Activated CD8-positive, alpha-beta memory T cell treated with anti-CD3 and anti-CD28 coated beads, Interleukin-2, amount 50 U/mL, for 24 hours (primary cell): ENCODE results near the gene GOLGA8N.
A peak's percentile ranks its signal among the peaks of the same experiment; 100 is the strongest.
"Not testable (repeated sequence)": the region's sequence is repeated elsewhere in the genome, so short reads cannot be mapped to it uniquely, and the experiment has no call there.

Source experiments
- DNase-seq: peaks from one replicate; pipeline ENCODE4 v3.0.0-alpha.2; 2020; ENCODE audit errors: extremely low read depth

The GOLGA8N gene

DNA sequence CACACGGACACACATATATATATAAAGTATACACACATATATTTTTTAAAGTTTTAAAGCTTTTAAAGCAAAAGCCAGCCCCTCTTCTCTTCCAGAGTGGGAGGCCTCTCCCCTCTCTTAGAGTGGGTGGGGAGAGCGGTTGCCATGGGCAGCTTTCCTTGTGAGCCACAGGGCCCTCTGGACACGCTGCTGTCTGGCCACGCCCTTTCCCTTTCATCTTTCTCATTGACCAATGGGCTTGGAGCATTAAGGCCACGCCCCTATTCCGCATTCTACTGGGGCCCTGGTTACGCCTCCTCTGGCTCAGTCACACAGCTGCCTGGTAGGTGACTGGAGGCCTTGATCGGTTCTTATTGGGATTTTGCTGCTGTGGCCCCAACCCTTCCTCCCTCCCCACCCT lies at the start of gene GOLGA8N:
Gene GOLGA8N (plus strand): TSS at position 306 of the 400 bp plus-strand sequence.
- DNase-seq: not testable (repeated sequence)

DNA sequence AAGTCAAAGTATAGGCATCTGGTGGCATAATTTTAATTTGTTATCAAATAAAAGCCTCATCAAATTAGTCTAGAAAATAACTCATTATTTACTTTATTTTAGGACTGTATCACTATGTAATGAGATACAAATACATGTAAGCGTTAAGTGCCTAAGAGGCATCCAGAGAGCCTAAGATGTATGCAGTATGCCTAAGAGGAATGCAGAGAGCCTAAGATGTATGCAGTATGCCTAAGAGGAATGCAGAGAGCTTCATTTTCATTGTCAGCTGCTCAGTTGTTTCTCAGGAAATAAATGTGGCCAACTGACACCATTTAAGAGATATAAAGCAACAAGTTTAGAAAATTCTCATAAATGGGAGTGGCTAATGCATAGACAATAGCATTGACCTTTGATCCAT lies 49.8 kb upstream of the GOLGA8N start:
- not testable (repeated sequence) for DNase-seq

DNA sequence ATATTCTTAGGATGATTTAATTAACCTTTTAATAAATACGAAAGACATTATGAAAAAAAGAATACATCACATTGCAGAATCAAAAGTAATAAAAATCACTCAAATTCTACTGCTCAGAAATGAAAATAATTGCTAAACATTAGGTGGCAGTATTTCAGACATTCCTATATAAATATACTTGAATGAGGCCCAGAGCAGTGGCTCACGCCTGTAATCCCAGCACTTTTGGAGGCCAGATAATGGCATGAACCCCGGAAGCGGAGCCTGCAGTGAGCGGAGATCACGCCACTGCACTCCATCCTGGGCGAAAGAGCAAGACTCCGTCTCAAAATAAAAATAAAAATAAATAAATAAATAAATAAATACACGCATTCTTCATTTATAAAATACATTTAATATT lies 48.1 kb upstream of the GOLGA8N start:
- DNase-seq: not testable (repeated sequence)

DNA sequence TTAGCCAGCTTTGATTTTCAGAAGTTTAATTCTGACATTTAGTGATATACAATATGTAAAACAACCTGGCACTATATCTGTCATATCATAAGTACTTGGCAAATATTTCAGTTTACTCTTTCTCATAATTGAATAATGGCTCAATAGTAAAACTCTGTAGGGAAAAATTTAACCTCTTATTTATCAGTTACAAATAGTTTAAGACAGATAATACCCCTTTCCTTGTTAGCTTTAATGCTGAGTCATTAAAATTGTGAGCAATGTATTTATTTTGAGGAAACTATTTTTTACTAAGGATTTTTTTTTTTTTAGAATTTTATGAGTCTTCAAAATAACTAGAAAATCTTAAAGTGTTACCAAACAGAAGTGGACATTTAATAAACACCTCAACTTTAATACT lies 38.7 kb upstream of the GOLGA8N start:
- not testable (repeated sequence) for DNase-seq

DNA sequence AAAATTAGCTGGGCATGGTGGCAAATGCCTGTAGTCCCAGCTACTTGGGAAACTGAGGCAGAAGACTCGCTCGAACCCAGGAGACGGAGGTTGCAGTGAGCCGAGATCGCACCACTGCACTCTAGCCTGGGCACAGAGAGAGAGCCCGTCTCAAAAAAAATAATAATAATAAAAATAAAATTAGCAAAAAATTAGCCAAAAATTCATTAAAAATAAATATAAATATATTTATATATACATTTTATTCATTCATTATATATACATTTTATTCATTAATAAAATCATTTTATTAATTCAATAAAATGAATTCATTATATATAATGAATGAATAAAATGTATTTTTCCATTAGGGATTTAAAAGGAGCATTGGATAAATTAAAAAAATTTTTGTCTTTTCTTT lies 31.1 kb upstream of the GOLGA8N start:
- DNase-seq: not testable (repeated sequence)

DNA sequence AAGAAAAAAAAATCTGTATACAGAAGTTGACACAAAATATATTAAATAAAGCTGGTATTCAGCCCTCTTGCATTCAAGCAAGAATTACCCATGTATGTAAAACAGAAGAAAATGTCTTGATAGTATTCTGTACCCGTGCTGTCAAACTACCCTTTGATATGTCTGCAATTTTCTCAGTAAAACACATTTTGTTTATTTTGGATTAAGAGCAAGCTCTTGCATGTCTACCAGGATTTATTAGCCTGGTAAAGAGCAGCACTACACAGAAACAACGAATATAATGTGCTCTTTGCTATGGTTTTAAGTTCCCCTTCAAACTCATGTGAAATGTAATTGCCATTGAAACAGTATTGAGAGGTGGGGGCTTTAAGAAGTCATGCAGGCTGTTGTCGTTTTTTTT lies 24.3 kb upstream of the GOLGA8N start:
- DNase-seq: not testable (repeated sequence)

DNA sequence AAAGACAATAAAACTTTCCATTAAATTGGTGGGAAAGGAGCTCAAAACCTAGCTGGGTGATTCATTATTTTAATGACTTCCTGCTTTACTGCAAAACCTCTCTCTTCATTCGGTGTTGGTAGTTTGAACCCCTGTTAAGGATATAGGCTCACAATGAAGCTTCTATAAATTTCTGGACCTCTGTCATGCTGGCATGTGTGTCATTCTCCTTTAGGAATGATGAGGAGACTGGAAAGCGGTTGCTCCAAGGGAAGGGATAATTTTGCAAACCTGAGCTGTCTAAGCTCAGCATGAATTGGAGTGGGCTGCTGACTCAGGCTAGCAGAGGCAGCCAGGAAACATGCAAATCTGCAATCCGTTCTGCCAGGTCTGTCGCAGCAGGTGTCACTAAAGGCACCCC lies 14.8 kb upstream of the GOLGA8N start:
- not testable (repeated sequence) for DNase-seq

DNA sequence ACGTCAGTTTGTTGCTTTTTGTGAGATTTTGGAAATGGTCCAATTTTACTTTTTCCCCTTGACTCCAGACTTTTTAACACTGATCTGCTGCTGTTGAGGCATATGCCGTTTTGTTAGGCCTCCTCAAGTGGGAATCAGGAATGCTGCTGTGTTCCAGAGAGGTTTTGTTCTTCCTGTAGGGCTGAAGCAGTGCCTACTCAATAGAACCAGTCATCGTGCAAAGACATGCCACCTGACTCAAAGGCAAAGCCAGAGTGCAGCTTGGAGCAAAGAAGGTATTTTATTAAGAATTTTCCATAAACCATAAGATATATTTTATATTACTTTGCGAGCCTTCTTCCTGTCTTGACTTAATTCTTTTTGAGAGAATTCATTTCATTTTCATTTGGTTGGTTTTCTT lies 7.4 kb upstream of the GOLGA8N start:
- DNase-seq: not testable (repeated sequence)

DNA sequence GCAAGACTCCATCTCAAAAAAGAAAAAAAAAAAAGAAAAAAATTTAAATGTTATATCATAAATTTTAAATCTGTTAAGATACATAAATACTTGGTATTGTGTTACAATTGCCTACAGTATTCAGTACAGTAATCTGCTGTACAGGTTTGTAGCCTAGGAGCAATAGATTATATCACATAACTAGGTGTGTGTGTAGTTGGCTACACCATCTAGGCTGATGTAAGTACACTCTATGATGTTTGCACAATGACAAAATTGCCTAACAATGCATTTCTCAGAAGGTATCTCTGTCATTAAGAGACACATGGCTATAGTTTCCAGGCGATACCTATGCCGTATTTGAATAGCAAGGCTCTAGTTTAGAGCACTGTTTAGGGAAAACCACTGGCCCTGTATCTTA lies 16.3 kb downstream of the GOLGA8N start:
- DNase-seq: not testable (repeated sequence)

DNA sequence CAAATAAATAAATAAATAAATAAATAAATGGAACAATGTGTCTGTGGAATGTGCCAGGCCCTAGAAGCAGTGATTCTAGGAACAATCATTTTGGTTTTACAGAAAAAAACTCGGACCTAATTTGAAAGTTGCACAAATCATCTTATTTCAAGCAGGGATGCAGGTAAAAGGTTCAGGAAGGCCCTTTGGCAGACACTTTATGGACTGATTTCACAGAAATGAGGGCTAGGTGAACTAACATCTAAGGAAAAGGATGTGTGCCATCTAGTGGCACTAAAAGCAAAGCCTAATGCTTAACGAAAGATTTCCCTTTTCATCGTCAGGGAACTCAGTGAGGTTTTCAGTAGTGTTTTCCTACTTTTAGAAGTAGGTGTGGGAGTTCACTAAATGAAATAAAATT lies 17.5 kb downstream of the GOLGA8N start:
- not testable (repeated sequence) for DNase-seq

DNA sequence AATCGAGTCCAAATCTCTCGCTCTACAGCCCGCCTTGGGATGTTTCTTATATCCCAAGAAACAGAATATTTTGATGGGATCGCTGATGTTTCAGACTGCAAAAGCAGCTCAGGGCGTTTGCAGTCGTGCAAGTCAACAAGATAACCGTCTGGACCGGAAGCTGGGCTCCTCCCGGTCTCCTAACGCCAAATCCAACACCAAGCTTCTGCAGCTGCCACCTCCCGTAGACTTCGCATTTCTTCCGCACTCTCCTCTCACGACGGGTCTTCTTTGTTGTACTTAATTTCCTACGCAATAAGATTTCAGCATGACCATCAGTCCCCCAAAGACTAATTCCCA lies 21.4 kb downstream of the GOLGA8N start:
- not testable (repeated sequence) for DNase-seq

DNA sequence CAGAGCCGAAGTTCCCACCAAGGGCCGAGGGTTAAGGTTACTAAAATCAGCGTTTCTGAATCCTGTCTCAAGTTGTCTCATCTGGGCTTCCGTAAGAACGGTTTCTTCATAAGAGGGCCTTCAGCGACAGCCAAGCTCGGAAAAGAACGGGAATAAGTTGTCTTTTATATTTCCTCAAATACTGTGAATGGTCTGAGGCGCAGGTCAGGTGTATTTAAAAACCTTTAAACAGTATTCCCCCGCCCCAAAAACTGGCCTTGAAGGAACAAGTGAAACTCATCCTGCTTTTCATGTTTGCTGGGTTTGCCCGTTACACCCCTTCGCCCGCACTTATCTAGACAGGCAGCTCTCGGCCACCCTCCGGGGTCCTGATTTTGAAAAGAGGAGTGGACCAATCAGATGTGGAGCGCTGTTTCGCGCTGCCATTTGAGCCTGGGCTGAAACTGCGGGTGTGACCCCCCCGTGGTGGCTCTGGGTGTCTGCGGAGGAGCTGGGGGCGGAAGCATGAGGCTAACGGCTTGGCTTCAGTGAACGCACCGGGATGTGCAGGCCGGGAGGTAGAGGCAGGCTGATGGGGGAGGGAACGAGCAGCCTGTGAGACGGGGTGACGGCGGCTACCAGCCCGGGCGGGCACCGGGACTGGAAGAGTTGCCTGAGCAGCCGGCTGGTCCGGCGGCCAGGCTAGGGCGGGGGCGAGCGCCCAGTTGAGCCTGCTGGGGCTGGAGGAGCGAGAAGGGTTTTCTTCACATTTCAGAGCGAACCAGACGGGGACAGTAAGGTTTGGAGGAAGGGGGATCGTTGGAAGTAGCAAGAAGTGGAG lies 22.0 kb downstream of the GOLGA8N start, which contains the start of gene ARHGAP11A:
Gene ARHGAP11A (plus strand): TSS at position 454 of the 820 bp plus-strand sequence. CDS start 708 bp downstream, outside the sequence.
- peak; percentile 59 for DNase-seq

DNA sequence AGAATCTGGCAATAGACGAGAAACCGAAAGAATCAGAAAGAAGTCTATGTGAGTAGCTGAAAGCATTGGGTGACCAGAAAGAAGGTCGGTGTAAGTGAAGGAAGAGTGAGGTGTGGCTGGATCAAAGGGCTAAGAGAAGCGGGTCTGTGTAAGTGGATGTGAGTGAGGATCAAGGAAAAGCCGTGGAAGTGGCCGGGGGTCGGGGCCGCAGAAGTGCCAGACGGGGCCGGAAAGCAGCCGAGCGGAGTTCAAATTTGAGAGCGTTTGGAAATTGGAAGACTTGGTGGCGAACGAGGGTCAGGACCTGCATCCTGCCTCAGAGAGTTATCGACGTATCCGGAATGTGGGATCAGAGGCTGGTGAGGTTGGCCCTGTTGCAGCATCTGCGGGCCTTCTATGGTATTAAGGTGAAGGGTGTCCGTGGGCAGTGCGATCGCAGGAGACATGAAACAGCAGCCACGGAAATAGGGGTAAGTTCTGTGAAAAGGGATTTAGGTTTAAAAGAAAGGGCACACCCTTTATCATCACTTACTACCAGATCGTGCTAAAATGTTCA lies 22.7 kb downstream of the GOLGA8N start:
- DNase-seq: not testable (repeated sequence)

DNA sequence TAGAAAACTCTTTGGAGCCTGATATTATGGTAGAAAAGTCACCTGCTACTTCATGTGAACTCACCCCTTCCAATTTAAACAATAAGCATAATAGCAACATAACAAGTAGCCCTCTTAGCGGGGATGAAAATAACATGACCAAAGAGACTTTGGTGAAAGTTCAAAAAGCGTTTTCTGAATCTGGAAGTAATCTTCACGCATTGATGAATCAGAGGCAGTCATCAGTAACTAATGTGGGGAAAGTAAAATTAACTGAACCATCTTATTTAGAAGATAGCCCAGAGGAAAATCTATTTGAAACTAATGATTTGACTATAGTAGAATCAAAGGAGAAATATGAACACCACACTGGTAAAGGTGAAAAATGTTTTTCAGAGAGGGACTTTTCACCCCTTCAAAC lies 43.2 kb downstream of the GOLGA8N start:
- DNase-seq: no peak

DNA sequence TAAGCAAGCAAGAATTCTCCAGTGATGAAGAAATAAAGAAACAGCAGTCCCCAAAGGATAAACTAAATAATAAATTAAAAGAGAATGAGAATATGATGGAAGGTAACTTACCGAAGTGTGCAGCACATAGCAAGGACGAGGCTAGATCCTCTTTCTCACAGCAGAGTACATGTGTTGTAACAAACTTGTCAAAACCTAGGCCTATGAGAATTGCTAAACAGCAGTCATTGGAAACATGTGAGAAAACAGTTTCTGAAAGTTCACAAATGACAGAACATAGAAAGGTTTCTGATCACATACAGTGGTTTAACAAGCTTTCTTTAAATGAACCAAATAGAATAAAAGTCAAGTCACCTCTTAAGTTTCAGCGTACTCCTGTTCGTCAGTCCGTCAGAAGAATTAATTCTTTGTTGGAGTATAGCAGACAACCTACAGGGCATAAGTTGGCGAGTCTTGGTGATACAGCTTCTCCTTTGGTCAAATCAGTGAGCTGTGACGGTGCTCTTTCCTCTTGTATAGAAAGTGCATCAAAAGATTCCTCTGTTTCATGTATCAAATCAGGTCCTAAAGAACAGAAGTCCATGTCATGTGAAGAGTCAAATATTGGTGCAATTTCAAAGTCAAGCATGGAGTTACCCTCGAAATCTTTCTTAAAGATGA lies 43.8 kb downstream of the GOLGA8N start:
- no peak for DNase-seq

DNA sequence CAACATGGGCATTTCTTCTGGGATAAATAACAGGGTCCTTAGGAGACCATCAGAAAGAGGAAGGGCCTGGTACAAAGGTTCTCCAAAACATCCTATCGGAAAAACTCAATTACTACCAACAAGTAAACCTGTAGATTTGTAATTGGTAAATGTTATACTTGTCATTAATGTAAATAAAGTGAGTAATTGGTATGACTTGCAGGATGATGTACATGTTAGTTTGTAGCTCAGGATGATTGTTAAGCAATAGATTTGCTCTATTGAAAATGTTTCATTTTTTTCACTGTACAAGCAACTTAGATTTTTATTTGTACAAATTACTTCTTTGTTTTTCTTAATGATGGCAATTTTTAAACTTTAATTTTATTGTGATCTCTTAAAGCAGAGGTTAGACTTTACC lies 44.4 kb downstream of the GOLGA8N start:
- no peak for DNase-seq

DNA sequence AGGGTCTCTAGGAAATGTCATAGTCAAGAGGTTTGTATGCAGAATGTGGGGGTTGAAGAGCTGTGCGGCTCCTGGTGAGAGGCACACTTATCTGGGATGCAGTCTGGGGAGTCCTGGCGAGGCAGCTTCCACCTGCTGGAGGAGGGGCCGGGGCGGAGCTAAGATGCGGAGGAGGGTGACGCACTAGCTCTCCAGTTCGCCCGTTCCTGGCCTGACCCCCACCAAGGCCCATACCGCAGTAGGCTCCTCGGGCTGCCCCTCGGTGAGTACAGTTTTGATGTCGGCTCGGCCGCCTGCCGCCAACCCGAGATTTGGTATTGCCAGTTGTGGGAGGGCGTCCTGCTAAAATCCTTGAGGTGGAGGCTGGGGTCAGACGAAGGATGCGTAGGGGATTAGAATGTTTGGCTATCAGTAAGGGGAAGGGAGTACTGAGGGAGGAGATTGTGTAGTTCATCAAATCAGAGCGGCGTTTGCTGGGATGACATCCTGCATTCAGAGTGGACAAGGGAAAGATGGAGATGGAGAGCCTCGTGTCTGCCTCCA lies 48.3 kb downstream of the GOLGA8N start, which contains the start of gene SCG5:
Gene SCG5 (plus strand): TSS at position 194 of the 543 bp plus-strand sequence. CDS start 1,883 bp downstream, outside the sequence.
- DNase-seq: no peak

DNA sequence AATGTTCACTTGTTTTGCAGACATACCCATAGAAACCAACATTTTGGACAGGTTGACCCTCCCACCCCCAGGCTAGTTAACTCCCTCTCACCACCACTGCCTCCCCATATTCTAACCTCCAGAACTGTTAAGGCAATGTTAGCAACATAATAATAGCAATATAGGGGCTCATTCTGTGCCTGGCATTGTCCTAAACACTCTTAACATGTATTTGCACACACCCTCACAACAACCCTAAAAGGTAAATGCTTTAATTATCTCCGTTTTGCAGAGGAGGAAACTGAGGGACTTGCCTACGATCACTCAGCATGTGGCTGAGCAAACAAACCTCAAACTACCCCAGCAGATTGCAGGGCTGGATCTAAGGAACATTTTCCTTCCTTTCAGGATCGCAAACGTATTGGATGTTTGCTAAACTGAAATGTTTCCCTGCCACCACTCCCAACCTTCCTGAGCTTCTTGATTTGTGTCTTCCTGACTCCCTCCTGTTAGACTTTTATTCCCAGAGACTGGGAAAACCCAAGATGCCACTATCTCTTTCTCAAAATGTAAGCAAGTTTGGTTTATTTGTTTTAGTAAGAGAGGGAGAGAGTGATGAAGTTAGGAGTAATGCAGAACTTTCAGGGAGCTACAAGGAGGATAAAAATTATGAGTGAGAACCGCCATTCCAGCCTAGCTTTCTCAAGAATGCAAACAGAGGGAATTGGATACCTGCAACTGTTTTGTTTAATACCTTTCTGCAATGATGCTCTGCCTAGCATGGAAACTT lies 49.6 kb downstream of the GOLGA8N start:
- DNase-seq: no peak

DNA sequence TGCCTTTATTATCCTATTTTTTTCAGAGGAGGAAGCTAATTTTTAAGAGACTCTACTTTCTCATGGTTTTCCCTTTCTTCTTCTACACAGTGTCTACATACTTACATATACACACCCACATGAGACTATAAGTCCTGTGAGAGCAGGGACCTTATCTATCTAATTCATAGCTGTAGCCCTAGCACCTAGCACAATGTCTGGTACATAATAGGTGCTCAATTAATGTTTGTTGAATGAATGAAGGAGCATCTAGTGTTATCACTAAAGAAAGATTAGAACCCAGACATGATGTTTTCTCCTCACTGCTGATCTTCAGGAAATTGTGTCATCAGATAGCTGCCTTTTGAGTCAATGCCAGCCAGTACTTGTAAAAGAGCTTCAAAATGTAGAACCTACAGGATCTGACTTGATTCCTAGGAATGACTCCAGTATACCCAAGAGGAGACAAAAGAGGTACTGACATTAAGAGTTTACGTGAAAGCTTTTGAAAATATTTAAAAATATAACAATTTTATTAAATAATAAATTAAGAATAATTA lies 50.7 kb downstream of the GOLGA8N start:
- DNase-seq: no peak

DNA sequence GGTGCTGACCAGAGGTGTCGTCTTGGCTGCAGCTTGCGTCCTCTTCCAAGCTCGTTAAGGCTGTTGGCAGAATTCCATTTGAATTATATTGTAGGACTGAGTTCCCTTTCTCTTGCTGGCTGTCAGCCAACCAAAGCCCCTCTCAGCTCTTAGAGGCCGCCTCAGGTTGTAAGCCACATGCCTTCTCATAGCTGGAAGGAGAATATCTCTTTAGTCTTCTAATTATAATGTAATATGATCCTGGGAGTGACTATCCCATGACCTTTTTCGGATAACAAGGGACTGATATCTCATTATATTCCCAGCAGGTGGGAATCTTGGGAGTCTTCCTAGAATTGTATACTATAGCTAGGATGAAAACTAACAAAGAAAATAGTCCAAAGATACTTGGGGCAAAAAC lies 53.0 kb downstream of the GOLGA8N start:
- DNase-seq: no peak

DNA sequence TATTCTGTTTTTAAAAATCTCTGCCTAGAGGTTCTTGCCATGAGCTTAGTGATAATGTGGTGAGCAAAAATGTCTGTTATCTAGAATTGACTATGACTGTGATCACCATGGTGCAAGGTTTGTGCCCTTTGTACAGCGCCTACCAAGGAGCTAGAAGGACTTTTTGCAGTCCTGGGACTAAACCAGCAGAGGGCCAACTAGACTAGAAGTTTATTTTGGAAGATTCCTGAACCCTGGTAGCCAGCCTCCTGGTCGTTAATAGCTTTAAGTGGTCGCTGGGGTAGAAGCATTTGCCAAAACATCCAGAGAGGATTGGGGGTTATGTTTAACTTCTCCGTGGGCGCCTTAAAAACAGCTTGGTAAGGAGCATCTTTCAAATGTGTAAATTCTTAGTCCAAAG lies 56.1 kb downstream of the GOLGA8N start:
- DNase-seq: no peak
